HepG2 (cell line): ENCODE data around the gene PLLP. TPM values are rescaled to one million over a fixed set of nuclear protein-coding genes. Genes with fewer than 3 reads are reported as not detected.
A peak's percentile ranks its signal among the peaks of the same experiment; 100 is the strongest.

Source experiments
- AHR ChIP-seq: IDR thresholded peaks from 2 replicates; pipeline ENCODE4 v1.6.1; 2018; ENCODE audit warnings: missing genetic modification reagents, missing compliant biosample characterization
- HNRNPH1 ChIP-seq: fragments of 200-400 bp; formaldehyde crosslinking; optimal IDR thresholded peaks from 2 replicates; pipeline ENCODE3; 2017; ENCODE audit warnings: mild to moderate bottlenecking, low read depth, low read length
- KAT7 ChIP-seq: IDR thresholded peaks from 2 replicates; pipeline ENCODE4 v1.6.1; 2018; ENCODE audit warnings: borderline replicate concordance, missing compliant biosample characterization
- KDM3A ChIP-seq: IDR thresholded peaks from 2 replicates; pipeline ENCODE4 v1.6.1; 2018; ENCODE audit warnings: low read depth, missing compliant biosample characterization
- MATR3 ChIP-seq: sonication (generic); formaldehyde crosslinking; IDR thresholded peaks from 2 replicates; pipeline ENCODE4 v1.4.0; 2020; ENCODE audit warnings: missing genetic modification reagents
- MEIS1 ChIP-seq: sonication (generic); formaldehyde crosslinking; IDR thresholded peaks from 2 replicates; pipeline ENCODE4 v1.9.0; 2021; ENCODE audit warnings: mild to moderate bottlenecking, missing genetic modification reagents, moderate library complexity, borderline replicate concordance
- MTA1 ChIP-seq: sonication (generic); formaldehyde crosslinking; IDR thresholded peaks from 2 replicates; pipeline ENCODE4 v1.4.0; 2020; ENCODE audit warnings: missing genetic modification reagents, mild to moderate bottlenecking, borderline replicate concordance
- NR2C2 ChIP-seq: sonication (generic); formaldehyde crosslinking; IDR thresholded peaks from 2 replicates; pipeline ENCODE4 v1.4.0; 2020; ENCODE audit warnings: missing genetic modification reagents, mild to moderate bottlenecking, moderate library complexity, borderline replicate concordance
- POGZ ChIP-seq: sonication (generic); formaldehyde crosslinking; IDR thresholded peaks from 2 replicates; pipeline ENCODE4 v1.4.0; 2020; ENCODE audit warnings: mild to moderate bottlenecking, missing genetic modification reagents
- RFX3 ChIP-seq: IDR thresholded peaks from 2 replicates; pipeline ENCODE4 v1.6.1; 2016; ENCODE audit warnings: missing biosample characterization, missing genetic modification reagents
- SCMH1 ChIP-seq: sonication (generic); formaldehyde crosslinking; IDR thresholded peaks from 2 replicates; pipeline ENCODE4 v1.9.0; 2021; ENCODE audit warnings: missing genetic modification reagents, mild to moderate bottlenecking, borderline replicate concordance
- SP2 ChIP-seq: sonication (generic); formaldehyde crosslinking; IDR thresholded peaks from 2 replicates; pipeline ENCODE4 v1.5.1; 2020; ENCODE audit warnings: mild to moderate bottlenecking, missing genetic modification reagents
- SSRP1 ChIP-seq: IDR thresholded peaks from 2 replicates; pipeline ENCODE4 v1.6.1; 2016; ENCODE audit warnings: control low read depth
- TCF12 ChIP-seq, 2 experiments: fragments of 450-650 bp in 1 of 2; sonication (generic) in 1 of 2; formaldehyde crosslinking in 1 of 2; IDR thresholded peaks; 2 replicates each; pipeline versions ENCODE4 v1.6.1 to v1.8.0; 2017 to 2022; ENCODE audit warnings: antibody characterized with exemption in 1 of 2, mild to moderate bottlenecking in 1 of 2, missing genetic modification reagents in 1 of 2, moderate library complexity in 1 of 2
- TMF1 ChIP-seq: sonication (generic); formaldehyde crosslinking; IDR thresholded peaks from 2 replicates; pipeline ENCODE4 v1.8.1; 2022; ENCODE audit warnings: low read depth, missing genetic modification reagents
- ZFP90 ChIP-seq: sonication (generic); formaldehyde crosslinking; IDR thresholded peaks from 2 replicates; pipeline ENCODE4 v1.8.0; 2022; ENCODE audit warnings: missing genetic modification reagents, mild to moderate bottlenecking, inconsistent platforms, borderline replicate concordance
- ZNF557 ChIP-seq: sonication (generic); formaldehyde crosslinking; IDR thresholded peaks from 2 replicates; pipeline ENCODE4 v1.4.0; 2020; ENCODE audit warnings: missing genetic modification reagents
- ZNF788 ChIP-seq: sonication (generic); formaldehyde crosslinking; IDR thresholded peaks from 2 replicates; pipeline ENCODE4 v1.5.0; 2020; ENCODE audit warnings: mild to moderate bottlenecking, missing genetic modification reagents, borderline replicate concordance
- polyA plus RNA-seq, 8 experiments: library from polyadenylated mRNA; depleted of rRNA in 3 of 8; stranded (reverse) in 7 of 8; unstranded in 1 of 8; fragments of >200 nt; fragmentation: Illumina TruSeq in 4 of 8; extraction: Trizol in 4 of 8; gene quantifications; 2 replicates each; pipeline versions ENCODE4 v1.2.1 to v1.2.3, GENCODE V29; 2011 to 2016; ENCODE audit warnings: low read depth in 4 of 8, missing spikeins in 1 of 8, mixed read lengths in 1 of 8; ENCODE audit not compliant: insufficient read depth in 1 of 8
- total RNA-seq, 5 experiments: library from RNA; depleted of rRNA; stranded (reverse); fragments of >200 nt; fragmentation: Illumina TruSeq; extraction: Trizol; gene quantifications; 2 replicates each; pipeline ENCODE4 v1.2.3, GENCODE V29; 2016; ENCODE audit warnings: low read depth in 1 of 5
- TF ChIP-seq, protein P1 (sequence below): sonication (generic); formaldehyde crosslinking; IDR thresholded peaks from 2 replicates; pipeline ENCODE4 v1.8.1; 2023; ENCODE audit warnings: mild to moderate bottlenecking, missing genetic modification reagents
- TF ChIP-seq, protein P2 (sequence below): sonication (generic); formaldehyde crosslinking; conservative IDR thresholded peaks from 2 replicates; pipeline ENCODE4 v1.4.0; 2020; ENCODE audit warnings: mild to moderate bottlenecking, missing genetic modification reagents, moderate library complexity
- TF ChIP-seq, protein P3 (sequence below): IDR thresholded peaks from 2 replicates; pipeline ENCODE4 v1.6.1; 2018; ENCODE audit warnings: missing genetic modification reagents, mild to moderate bottlenecking, missing compliant biosample characterization
- TF ChIP-seq, protein P4 (sequence below): sonication (generic); formaldehyde crosslinking; IDR thresholded peaks from 2 replicates; pipeline ENCODE4 v1.8.0; 2022; ENCODE audit warnings: missing genetic modification reagents, mild to moderate bottlenecking, inconsistent platforms, borderline replicate concordance

The PLLP gene
- total and polyA plus RNA-seq, 2 of the 13 experiments (the other 11 are each of a cell fraction or from before 2014, with no cell fraction given): 60.6 to 127 TPM

DNA sequence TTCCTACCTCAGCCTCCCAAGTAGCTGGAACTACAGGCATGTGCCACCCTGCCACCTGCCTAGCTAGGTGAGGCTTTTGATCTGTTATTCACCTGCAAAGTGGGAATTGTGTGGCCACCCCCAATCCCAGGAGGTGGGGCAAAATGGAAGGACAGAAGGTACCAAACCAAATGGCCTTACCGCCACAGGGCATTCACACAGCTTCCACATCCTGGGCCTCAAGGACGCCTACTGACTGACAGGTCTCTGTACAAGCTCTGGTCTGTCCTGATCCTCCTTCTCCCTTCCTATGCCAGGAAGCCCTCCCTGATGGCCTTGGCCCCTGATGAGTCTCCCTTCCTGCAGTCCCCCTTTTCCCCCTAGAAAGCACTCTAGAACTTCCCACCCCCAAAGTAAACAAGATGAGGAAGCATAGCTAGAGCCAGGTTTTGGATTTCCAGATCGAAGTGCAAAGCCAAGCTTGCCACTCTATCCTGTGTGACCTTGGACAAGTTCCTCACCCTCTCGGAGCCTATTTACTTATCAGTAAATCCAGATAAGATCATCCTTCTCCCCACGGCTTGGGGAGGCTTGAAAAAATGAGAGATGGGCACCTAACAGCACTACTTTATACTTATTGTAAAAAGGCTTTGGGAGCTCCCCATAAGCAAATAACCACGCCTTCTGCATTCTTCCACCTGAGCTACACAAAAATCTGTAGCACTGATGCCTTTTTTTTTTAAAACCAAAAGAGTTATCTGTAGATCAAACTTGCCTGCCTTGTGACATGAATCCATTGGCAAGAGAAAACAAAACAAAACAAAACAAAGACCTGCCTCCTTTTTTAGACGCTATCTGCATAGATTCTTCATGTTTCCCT is 4.5 kb downstream of the PLLP start (continued):
- TF ChIP-seq, protein P1, sequence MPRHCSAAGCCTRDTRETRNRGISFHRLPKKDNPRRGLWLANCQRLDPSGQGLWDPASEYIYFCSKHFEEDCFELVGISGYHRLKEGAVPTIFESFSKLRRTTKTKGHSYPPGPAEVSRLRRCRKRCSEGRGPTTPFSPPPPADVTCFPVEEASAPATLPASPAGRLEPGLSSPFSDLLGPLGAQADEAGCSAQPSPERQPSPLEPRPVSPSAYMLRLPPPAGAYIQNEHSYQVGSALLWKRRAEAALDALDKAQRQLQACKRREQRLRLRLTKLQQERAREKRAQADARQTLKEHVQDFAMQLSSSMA (CRISPR knock-in tag): peak; percentile 84
- TF ChIP-seq NR2C2 (peak; percentile 86), MATR3 (CRISPR knock-in tag) (no peak), MEIS1 (CRISPR knock-in tag) (peak; percentile 98), RFX3 (CRISPR knock-in tag) (peak; percentile 26; the same call in 1 of the 2 replicates), MTA1 (CRISPR knock-in tag) (peak; percentile 95; the same call in 1 of the 2 replicates), KDM3A (CRISPR knock-in tag) (peak; percentile 69; the same call in 1 of the 2 replicates), TCF12 (IDR thresholded peaks at IDR 0.05) (no peak), TCF12 (CRISPR knock-in tag; IDR thresholded peaks at IDR 0.05) (peak; percentile 96), SP2 (CRISPR knock-in tag) (peak; percentile 40; the same call in 1 of the 2 replicates), HNRNPH1 (no peak), AHR (CRISPR knock-in tag) (peak; percentile 53; the same call in 1 of the 2 replicates), TMF1 (CRISPR knock-in tag) (no peak), ZNF788 (peak; percentile 97; the same call in 1 of the 2 replicates), ZFP90 (CRISPR knock-in tag) (no peak), SSRP1 (CRISPR knock-in tag) (no peak), POGZ (CRISPR knock-in tag) (peak; percentile 96), KAT7 (peak; percentile 79; the same call in 1 of the 2 replicates), ZNF557 (CRISPR knock-in tag) (no peak), SCMH1 (no peak)
- TF ChIP-seq, protein P2, sequence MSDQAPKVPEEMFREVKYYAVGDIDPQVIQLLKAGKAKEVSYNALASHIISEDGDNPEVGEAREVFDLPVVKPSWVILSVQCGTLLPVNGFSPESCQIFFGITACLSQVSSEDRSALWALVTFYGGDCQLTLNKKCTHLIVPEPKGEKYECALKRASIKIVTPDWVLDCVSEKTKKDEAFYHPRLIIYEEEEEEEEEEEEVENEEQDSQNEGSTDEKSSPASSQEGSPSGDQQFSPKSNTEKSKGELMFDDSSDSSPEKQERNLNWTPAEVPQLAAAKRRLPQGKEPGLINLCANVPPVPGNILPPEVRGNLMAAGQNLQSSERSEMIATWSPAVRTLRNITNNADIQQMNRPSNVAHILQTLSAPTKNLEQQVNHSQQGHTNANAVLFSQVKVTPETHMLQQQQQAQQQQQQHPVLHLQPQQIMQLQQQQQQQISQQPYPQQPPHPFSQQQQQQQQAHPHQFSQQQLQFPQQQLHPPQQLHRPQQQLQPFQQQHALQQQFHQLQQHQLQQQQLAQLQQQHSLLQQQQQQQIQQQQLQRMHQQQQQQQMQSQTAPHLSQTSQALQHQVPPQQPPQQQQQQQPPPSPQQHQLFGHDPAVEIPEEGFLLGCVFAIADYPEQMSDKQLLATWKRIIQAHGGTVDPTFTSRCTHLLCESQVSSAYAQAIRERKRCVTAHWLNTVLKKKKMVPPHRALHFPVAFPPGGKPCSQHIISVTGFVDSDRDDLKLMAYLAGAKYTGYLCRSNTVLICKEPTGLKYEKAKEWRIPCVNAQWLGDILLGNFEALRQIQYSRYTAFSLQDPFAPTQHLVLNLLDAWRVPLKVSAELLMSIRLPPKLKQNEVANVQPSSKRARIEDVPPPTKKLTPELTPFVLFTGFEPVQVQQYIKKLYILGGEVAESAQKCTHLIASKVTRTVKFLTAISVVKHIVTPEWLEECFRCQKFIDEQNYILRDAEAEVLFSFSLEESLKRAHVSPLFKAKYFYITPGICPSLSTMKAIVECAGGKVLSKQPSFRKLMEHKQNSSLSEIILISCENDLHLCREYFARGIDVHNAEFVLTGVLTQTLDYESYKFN: peak; percentile 100
- TF ChIP-seq, protein P3, sequence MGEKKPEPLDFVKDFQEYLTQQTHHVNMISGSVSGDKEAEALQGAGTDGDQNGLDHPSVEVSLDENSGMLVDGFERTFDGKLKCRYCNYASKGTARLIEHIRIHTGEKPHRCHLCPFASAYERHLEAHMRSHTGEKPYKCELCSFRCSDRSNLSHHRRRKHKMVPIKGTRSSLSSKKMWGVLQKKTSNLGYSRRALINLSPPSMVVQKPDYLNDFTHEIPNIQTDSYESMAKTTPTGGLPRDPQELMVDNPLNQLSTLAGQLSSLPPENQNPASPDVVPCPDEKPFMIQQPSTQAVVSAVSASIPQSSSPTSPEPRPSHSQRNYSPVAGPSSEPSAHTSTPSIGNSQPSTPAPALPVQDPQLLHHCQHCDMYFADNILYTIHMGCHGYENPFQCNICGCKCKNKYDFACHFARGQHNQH (CRISPR knock-in tag): peak; percentile 96
- TF ChIP-seq, protein P4, sequence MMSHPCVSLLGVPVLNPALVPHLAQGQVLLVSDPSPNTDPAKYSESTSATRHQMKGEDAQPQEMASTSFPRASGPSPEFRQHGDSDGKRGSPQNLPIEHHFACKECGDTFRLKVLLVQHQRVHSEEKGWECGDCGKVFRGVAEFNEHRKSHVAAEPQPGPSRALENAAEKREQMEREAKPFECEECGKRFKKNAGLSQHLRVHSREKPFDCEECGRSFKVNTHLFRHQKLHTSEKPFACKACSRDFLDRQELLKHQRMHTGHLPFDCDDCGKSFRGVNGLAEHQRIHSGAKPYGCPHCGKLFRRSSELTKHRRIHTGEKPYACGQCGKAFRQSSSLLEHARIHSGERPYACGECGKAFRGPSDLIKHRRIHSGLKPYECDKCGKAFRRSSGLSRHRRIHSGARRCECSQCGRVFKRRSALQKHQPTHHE (CRISPR knock-in tag): peak; percentile 73; the same call in 1 of the 2 replicates
